A549 (cell line): ENCODE measurements around the gene ZNF30. TPM values are rescaled to one million over a fixed set of nuclear protein-coding genes. Genes with fewer than 3 reads are reported as not detected.
"Not testable (repeated sequence)": the region's sequence is repeated elsewhere in the genome, so short reads cannot be mapped to it uniquely, and the experiment has no call there.

Experiments
- ATAC-seq, 2 experiments: fragments of 200-7000 bp in 1 of 2; fragments of >200 bp in 1 of 2; cut with Nextera tagmentation in 1 of 2; cut with Tn5 transposase in 1 of 2; 3 replicates each; pipeline versions ENCODE4 v1.8.0 to v1.9.1; 2018 to 2020; ENCODE audit warnings: mild to moderate bottlenecking in 1 of 2, moderate library complexity in 1 of 2
- CTCF ChIA-PET: fragments of 300-600 bp; sonication (Branson Sonifier 250); formaldehyde crosslinking; extraction: SDS; loops from one replicate; lab custom pipeline; 2021; ENCODE audit warnings: antibody characterized with exemption, inconsistent platforms; lab: Yijun Ruan, JAX
- POLR2A ChIA-PET: fragments of 350-600 bp; formaldehyde crosslinking; extraction: SDS; loops from one replicate; lab custom pipeline; 2021; ENCODE audit warnings: antibody characterized with exemption, inconsistent platforms; lab: Yijun Ruan, JAX
- DNase-seq, 2 experiments: peaks; one replicate each; pipeline versions ENCODE4 v3.0.0 to v3.0.0-alpha.2; 2011 to 2016; ENCODE audit warnings: low read depth in 1 of 2, low spot score in 1 of 2
- FAIRE-seq: peaks from 2 replicates; lab custom pipeline; 2011; peaks lifted over from hg19 to GRCh38; lab: Jason Lieb, UNC
- H3K27ac ChIP-seq, 2 experiments: fragments of >200 bp; sonication (Bioruptor Twin); formaldehyde crosslinking; 3 replicates each; pipeline ENCODE4 v1.5.1; 2016 to 2017
- H3K4me1 ChIP-seq: fragments of >200 bp; sonication (Bioruptor Twin); formaldehyde crosslinking; 3 replicates; pipeline ENCODE4 v1.6.1; 2016
- H3K4me2 ChIP-seq: fragments of >200 bp; sonication (Bioruptor Twin); formaldehyde crosslinking; 3 replicates; pipeline ENCODE4 v1.6.1; 2016
- H3K4me3 ChIP-seq: fragments of >200 bp; sonication (Bioruptor Twin); formaldehyde crosslinking; 3 replicates; pipeline ENCODE4 v1.5.1; 2016
- H3K9me3 ChIP-seq: fragments of >200 bp; sonication (Bioruptor Twin); formaldehyde crosslinking; 3 replicates; pipeline ENCODE4 v1.6.1; 2016
- CHD2 ChIP-seq: fragments of 150-350 bp; IDR thresholded peaks from 2 replicates; pipeline ENCODE4 v1.6.1; 2014; ENCODE audit warnings: low read length; ENCODE audit not compliant: partially characterized antibody
- EHF ChIP-seq: fragments of 250-450 bp; sonication (Bioruptor Pico); IDR thresholded peaks from 2 replicates; pipeline ENCODE4 v1.5.0; 2020; ENCODE audit warnings: mild to moderate bottlenecking
- EHMT2 ChIP-seq: fragments of 200-600 bp; sonication (generic); IDR thresholded peaks from 2 replicates; pipeline ENCODE4 v1.6.1; 2016; ENCODE audit warnings: antibody characterized with exemption, low read depth, mild to moderate bottlenecking, moderate library complexity
- GATA3 ChIP-seq: IDR thresholded peaks from 2 replicates; pipeline ENCODE4 v1.6.1; 2012; ENCODE audit warnings: borderline replicate concordance
- HDAC2 ChIP-seq: fragments of 200-600 bp; sonication (generic); IDR thresholded peaks from 2 replicates; pipeline ENCODE4 v1.6.1; 2016
- JUNB ChIP-seq: fragments of >200 bp; sonication (Bioruptor Twin); formaldehyde crosslinking; IDR thresholded peaks from 2 replicates; pipeline ENCODE4 v1.6.1; 2016
- MAFK ChIP-seq: fragments of 450-650 bp; IDR thresholded peaks from 2 replicates; pipeline ENCODE4 v1.6.1; 2014; ENCODE audit not compliant: partially characterized antibody
- NFE2L2 ChIP-seq: fragments of 150-350 bp; conservative IDR thresholded peaks from 2 replicates; pipeline ENCODE4 v1.6.1; 2014; ENCODE audit warnings: low read length
- POLR2A ChIP-seq: IDR thresholded peaks from 2 replicates; pipeline ENCODE4 v1.6.1; 2012; ENCODE audit warnings: mild to moderate bottlenecking, low read length
- RNF2 ChIP-seq: fragments of 200-600 bp; sonication (generic); IDR thresholded peaks from 2 replicates; pipeline ENCODE4 v1.6.1; 2016; ENCODE audit warnings: low read depth, mild to moderate bottlenecking, antibody characterized with exemption, moderate library complexity, borderline replicate concordance
- SMC3 ChIP-seq: fragments of >200 bp; sonication (Bioruptor Twin); formaldehyde crosslinking; IDR thresholded peaks from 3 replicates; pipeline ENCODE4 v1.6.1; 2018; ENCODE audit warnings: inconsistent platforms
- SREBF2 ChIP-seq: fragments of 450-650 bp; IDR thresholded peaks from 2 replicates; pipeline ENCODE4 v1.6.1; 2014; ENCODE audit warnings: mild to moderate bottlenecking, moderate library complexity
- TFCP2L1 ChIP-seq: fragments of 250-450 bp; sonication (Bioruptor Pico); IDR thresholded peaks from 2 replicates; pipeline ENCODE4 v1.5.0; 2021; ENCODE audit warnings: mild to moderate bottlenecking
- TP53 ChIP-seq: fragments of 250-450 bp; sonication (Bioruptor Pico); IDR thresholded peaks from 2 replicates; pipeline ENCODE4 v1.5.0; 2021; ENCODE audit warnings: mild to moderate bottlenecking, moderate library complexity
- ZC3H11A ChIP-seq: fragments of 450-650 bp; IDR thresholded peaks from 2 replicates; pipeline ENCODE4 v1.6.1; 2014; ENCODE audit warnings: antibody characterized with exemption, mild to moderate bottlenecking
- ZNF302 ChIP-seq: fragments of 250-450 bp; sonication (Bioruptor Pico); IDR thresholded peaks from 2 replicates; pipeline ENCODE4 v1.9.0; 2021; ENCODE audit warnings: inconsistent platforms, mild to moderate bottlenecking, moderate library complexity
- ZSCAN20 ChIP-seq: fragments of 250-450 bp; sonication (Bioruptor Pico); IDR thresholded peaks from 2 replicates; pipeline ENCODE4 v1.8.0; 2022; ENCODE audit warnings: mild to moderate bottlenecking, moderate library complexity
- WGBS: methylation state at CpG from one replicate; pipeline ENCODE4 v1.1.6; 2017; ENCODE audit errors: missing lambda C conversion rate; 5-methylcytosine and 5-hydroxymethylcytosine counted together
- polyA plus RNA-seq, 4 experiments: library from polyadenylated mRNA; depleted of rRNA in 3 of 4; stranded (reverse); fragments of >200 nt; fragmentation: RNase III in 1 of 4; extraction: RNeasy Plus Mini Kit Qiagen cat#74134 plus additional on column Dnase treatment in 1 of 4; gene quantifications; 2 replicates in 3 of 4; 3 replicates in 1 of 4; pipeline ENCODE4 v1.2.3, GENCODE V29; 2011 to 2017
- TF ChIP-seq, protein P1 (sequence below): fragments of >200 bp; sonication (Bioruptor Twin); formaldehyde crosslinking; IDR thresholded peaks from 3 replicates; pipeline ENCODE4 v1.5.1; 2016
- TF ChIP-seq, protein P2 (sequence below): IDR thresholded peaks from 2 replicates; pipeline ENCODE4 v1.6.1; 2012
- TF ChIP-seq, protein P3 (sequence below): IDR thresholded peaks from 2 replicates; pipeline ENCODE4 v1.6.1; 2012; ENCODE audit warnings: low read depth, borderline replicate concordance
- TF ChIP-seq, protein P4 (sequence below): fragments of 450-650 bp; IDR thresholded peaks from 2 replicates; pipeline ENCODE4 v1.6.1; 2014; ENCODE audit warnings: antibody characterized with exemption
- TF ChIP-seq, protein P5 (sequence below): fragments of 250-450 bp; sonication (Bioruptor Pico); IDR thresholded peaks from 2 replicates; pipeline ENCODE4 v1.5.0; 2020; ENCODE audit warnings: low read depth, mild to moderate bottlenecking, moderate library complexity
- TF ChIP-seq, protein P6 (sequence below): fragments of >200 bp; sonication (Bioruptor Twin); formaldehyde crosslinking; IDR thresholded peaks from 3 replicates; pipeline ENCODE4 v1.6.1; 2016

ZNF30 gene
- polyA plus RNA-seq, 2 of the 4 experiments (the other 2 are of a cell fraction) = 5.4 to 9.4 TPM

DNA sequence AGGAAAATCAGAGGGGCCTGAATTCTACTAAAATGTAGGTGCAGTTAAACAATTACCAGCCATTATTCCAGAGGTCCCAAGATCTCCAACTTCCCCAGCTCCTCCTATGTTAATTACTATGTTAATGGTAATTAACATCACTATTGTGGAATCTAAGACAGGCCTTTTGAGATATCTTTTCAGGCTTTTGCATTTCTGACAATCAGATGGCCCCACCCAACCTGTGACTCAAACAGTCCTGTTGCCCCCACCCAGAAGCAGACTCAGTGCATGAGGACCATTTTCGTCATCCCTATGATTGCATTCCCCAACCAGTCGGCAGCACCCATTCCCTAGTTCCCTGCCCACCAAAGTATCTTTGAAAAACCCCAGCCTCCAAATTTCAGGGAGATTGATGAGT is 8.5 kb upstream of the ZNF30 start:
- no peak overlapping the region for H3K27ac ChIP-seq
- ChIA-PET POLR2A (no interaction called here), CTCF (interaction anchor here (0.7 kb wide), 1 partner anchor 15 kb away, joined by 4 read pairs; no protein-coding TSS in a partner anchor)
- 13% methylated on average over 2 of the region's 2 CpGs for WGBS
- no peak overlapping the region for H3K4me2 ChIP-seq
- H3K9me3 ChIP-seq = peaks cover 65% of the 10 kb centered on the region
- no peak for ATAC-seq
- H3K4me3 ChIP-seq = no peak overlapping the region
- no peak for DNase-seq
- TF ChIP-seq, protein P1, sequence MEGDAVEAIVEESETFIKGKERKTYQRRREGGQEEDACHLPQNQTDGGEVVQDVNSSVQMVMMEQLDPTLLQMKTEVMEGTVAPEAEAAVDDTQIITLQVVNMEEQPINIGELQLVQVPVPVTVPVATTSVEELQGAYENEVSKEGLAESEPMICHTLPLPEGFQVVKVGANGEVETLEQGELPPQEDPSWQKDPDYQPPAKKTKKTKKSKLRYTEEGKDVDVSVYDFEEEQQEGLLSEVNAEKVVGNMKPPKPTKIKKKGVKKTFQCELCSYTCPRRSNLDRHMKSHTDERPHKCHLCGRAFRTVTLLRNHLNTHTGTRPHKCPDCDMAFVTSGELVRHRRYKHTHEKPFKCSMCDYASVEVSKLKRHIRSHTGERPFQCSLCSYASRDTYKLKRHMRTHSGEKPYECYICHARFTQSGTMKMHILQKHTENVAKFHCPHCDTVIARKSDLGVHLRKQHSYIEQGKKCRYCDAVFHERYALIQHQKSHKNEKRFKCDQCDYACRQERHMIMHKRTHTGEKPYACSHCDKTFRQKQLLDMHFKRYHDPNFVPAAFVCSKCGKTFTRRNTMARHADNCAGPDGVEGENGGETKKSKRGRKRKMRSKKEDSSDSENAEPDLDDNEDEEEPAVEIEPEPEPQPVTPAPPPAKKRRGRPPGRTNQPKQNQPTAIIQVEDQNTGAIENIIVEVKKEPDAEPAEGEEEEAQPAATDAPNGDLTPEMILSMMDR = no peak
- no peak for TF ChIP-seq SMC3
- TF ChIP-seq SREBF2 = no peak
- TF ChIP-seq, protein P2, sequence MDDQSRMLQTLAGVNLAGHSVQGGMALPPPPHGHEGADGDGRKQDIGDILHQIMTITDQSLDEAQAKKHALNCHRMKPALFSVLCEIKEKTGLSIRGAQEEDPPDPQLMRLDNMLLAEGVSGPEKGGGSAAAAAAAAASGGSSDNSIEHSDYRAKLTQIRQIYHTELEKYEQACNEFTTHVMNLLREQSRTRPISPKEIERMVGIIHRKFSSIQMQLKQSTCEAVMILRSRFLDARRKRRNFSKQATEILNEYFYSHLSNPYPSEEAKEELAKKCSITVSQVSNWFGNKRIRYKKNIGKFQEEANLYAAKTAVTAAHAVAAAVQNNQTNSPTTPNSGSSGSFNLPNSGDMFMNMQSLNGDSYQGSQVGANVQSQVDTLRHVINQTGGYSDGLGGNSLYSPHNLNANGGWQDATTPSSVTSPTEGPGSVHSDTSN = no peak
- TF ChIP-seq TP53 (CRISPR knock-in tag) = no peak
- no peak for TF ChIP-seq NFE2L2
- TF ChIP-seq TFCP2L1 (CRISPR knock-in tag) = no peak
- no peak for TF ChIP-seq ZC3H11A
- no peak for TF ChIP-seq POLR2A
- TF ChIP-seq JUNB = no peak
- no peak for TF ChIP-seq CHD2
- TF ChIP-seq, protein P3, sequence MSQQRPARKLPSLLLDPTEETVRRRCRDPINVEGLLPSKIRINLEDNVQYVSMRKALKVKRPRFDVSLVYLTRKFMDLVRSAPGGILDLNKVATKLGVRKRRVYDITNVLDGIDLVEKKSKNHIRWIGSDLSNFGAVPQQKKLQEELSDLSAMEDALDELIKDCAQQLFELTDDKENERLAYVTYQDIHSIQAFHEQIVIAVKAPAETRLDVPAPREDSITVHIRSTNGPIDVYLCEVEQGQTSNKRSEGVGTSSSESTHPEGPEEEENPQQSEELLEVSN = no peak
- TF ChIP-seq ZSCAN20 (CRISPR knock-in tag) = no peak
- TF ChIP-seq EHMT2 = no peak
- no peak for TF ChIP-seq RNF2
- TF ChIP-seq MAFK = no peak
- TF ChIP-seq, protein P4, sequence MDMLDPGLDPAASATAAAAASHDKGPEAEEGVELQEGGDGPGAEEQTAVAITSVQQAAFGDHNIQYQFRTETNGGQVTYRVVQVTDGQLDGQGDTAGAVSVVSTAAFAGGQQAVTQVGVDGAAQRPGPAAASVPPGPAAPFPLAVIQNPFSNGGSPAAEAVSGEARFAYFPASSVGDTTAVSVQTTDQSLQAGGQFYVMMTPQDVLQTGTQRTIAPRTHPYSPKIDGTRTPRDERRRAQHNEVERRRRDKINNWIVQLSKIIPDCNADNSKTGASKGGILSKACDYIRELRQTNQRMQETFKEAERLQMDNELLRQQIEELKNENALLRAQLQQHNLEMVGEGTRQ = no peak
- H3K4me1 ChIP-seq = no peaks in the 10 kb centered on the region; the same call in 2 of the 3 replicates
- peak; percentile 68 for FAIRE-seq

DNA sequence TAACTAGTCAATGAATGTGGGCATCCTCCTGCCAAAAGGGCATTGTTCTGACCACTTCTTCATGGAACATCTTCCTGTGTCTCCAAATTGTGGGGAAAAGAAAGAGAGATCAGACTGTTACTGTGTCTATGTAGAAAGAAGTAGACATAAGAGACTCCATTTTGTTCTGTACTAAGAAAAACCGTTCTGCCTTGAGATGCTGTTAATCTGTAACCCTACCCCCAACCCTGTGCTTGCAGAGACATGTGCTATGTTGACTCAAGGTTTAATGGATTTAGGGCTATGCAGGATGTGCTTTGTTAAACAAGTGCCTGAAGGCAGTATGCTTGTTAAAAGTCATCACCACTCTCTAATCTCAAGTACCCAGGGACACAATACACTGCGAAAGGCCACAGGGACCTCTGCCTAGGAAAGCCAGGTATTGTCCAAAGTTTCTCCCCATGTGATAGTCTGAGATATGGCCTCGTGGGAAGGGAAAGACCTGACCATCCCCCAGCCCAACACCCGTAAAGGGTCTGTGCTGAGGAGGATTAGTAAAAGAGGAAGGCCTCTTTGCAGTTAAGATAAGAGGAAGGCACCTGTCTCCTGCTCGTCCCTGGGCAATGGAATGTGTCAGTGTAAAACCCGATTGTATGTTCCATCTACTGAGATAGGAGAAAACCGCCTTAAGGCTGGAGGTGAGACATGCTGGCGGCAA is 6.5 kb upstream of the ZNF30 start:
- H3K27ac ChIP-seq, H3K4me3 ChIP-seq, ATAC-seq, DNase-seq, H3K4me2 ChIP-seq, H3K4me1 ChIP-seq, POLR2A ChIA-PET: not testable (repeated sequence)
- 15% methylated on average over 8 of the region's 8 CpGs for WGBS
- TF ChIP-seq ZNF302 (CRISPR knock-in tag) (0 out of 2 replicates have a peak, but pooled peaks have one; percentile 52), EHF (CRISPR knock-in tag) (0 out of 2 replicates have a peak, but pooled peaks have one; percentile 39)
- peaks cover 67% of the 10 kb centered on the region for H3K9me3 ChIP-seq
- CTCF ChIA-PET = interaction anchor here (1.4 kb wide), 1 partner anchor 9 kb away, joined by 4 read pairs; no protein-coding TSS in a partner anchor
- peak; percentile 82 for FAIRE-seq

DNA sequence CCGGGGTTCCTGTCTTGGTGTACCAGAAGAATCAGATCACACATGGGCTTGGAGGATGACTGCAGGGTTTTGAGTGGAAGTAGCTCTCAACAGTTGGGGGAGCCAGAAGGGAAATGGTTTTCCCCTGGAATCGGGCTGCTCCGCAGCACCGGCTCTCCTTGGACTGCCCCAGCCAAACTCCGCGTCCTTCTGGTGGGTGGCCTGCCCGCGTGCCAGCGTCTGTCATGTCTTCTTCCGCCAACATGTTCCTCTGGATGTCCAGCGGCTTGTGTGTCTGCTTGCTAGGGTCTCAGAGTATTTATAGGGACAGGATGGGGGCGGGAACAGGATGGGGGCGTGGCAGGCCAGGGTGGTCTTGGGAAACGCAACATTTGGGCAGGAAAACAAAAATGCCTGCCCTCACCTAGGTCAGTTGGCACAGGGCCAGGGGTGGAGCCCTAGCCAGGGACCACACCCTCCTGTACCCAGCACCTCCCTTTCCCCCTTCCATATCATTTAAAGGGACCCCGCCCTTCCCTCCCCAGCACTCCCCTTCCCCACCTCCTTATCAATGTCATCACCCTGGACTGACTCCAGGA is 1.3 kb upstream of the ZNF30 start:
- POLR2A ChIA-PET = interaction anchor here (1.3 kb wide), 1 partner anchor 74 kb away, joined by 6 read pairs; the partner anchor contains the start of gene GRAMD1A
- FAIRE-seq (no peak), ATAC-seq (no peak), DNase-seq (no peak)
- Histone ChIP-seq H3K27ac (no peak overlapping the region), H3K4me2 (no peak overlapping the region), H3K9me3 (peaks cover 47% of the 10 kb centered on the region), H3K4me1 (peaks cover 4% of the 10 kb centered on the region), H3K4me3 (no peak overlapping the region)
- CTCF ChIA-PET = interaction anchor here (1.1 to 3.5 kb wide), 3 partner anchors 48 to 210 kb away, joined by 4 to 18 read pairs (median 8); partner anchors contain the start of gene LGI4
- 65% methylated on average over 15 of the region's 15 CpGs for WGBS
- TF ChIP-seq, protein P5, sequence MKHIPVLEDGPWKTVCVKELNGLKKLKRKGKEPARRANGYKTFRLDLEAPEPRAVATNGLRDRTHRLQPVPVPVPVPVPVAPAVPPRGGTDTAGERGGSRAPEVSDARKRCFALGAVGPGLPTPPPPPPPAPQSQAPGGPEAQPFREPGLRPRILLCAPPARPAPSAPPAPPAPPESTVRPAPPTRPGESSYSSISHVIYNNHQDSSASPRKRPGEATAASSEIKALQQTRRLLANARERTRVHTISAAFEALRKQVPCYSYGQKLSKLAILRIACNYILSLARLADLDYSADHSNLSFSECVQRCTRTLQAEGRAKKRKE = no peak
- TF ChIP-seq GATA3 (no peak), HDAC2 (no peak)
- TF ChIP-seq, protein P6, sequence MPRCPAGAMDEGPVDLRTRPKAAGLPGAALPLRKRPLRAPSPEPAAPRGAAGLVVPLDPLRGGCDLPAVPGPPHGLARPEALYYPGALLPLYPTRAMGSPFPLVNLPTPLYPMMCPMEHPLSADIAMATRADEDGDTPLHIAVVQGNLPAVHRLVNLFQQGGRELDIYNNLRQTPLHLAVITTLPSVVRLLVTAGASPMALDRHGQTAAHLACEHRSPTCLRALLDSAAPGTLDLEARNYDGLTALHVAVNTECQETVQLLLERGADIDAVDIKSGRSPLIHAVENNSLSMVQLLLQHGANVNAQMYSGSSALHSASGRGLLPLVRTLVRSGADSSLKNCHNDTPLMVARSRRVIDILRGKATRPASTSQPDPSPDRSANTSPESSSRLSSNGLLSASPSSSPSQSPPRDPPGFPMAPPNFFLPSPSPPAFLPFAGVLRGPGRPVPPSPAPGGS = no peak
